PC-3 (cell line): Measurements from ENCODE around the gene FAXDC2. TPM values are rescaled to one million over a fixed set of nuclear protein-coding genes. Genes with fewer than 3 reads are reported as not detected.

Source experiments
- ATAC-seq: fragments of 200-7000 bp; cut with Tn5 transposase; 2 replicates; pipeline ENCODE4 v1.9.1; 2020; ENCODE audit warnings: mild to moderate bottlenecking, moderate library complexity
- BruUV-seq: library from RNA; stranded (reverse); fragments of 400-500 nt; replicated peaks from 2 replicates; lab custom pipeline; 2021; lab: Mats Ljungman, UMichigan
- CTCF ChIA-PET: fragments of 300-600 bp; sonication (Branson Sonifier 250); formaldehyde crosslinking; loops from one replicate; lab custom pipeline; 2022; ENCODE audit warnings: antibody characterized with exemption; lab: Charles Lee
- POLR2A ChIA-PET: fragments of 300-600 bp; sonication (Branson Sonifier 250); formaldehyde crosslinking; loops from one replicate; lab custom pipeline; 2022; ENCODE audit warnings: antibody characterized with exemption; ENCODE audit not compliant: unreplicated experiment; lab: Charles Lee
- DNase-seq: peaks from one replicate; pipeline ENCODE4 v3.0.0-alpha.2; 2015
- H2AFZ ChIP-seq: fragments of 300-600 bp; sonication (generic); 2 replicates; pipeline ENCODE4 v1.6.0; 2016; ENCODE audit warnings: antibody characterized with exemption, low read length
- H3F3A ChIP-seq: fragments of 300-600 bp; sonication (generic); one replicate; pipeline ENCODE4 v1.6.0; 2017; ENCODE audit warnings: antibody characterized with exemption, low read length, control low read depth, mild to moderate bottlenecking; ENCODE audit not compliant: unreplicated experiment
- H3K27ac ChIP-seq: fragments of 300-600 bp; sonication (generic); 2 replicates; pipeline ENCODE4 v1.5.1; 2016; ENCODE audit warnings: mild to moderate bottlenecking, low read length
- H3K27me3 ChIP-seq: fragments of 300-600 bp; sonication (generic); 2 replicates; pipeline ENCODE4 v1.6.1; 2016; ENCODE audit warnings: low read length, mixed read lengths
- H3K36me3 ChIP-seq: fragments of 300-600 bp; sonication (generic); 2 replicates; pipeline ENCODE4 v1.6.1; 2016; ENCODE audit warnings: low read depth, mixed run types, low read length, mixed read lengths
- H3K4me1 ChIP-seq: fragments of 300-600 bp; sonication (generic); 2 replicates; pipeline ENCODE4 v1.5.1; 2016; ENCODE audit warnings: low read length; ENCODE audit not compliant: insufficient read depth
- H3K4me2 ChIP-seq: fragments of 300-600 bp; sonication (generic); 2 replicates; pipeline ENCODE4 v1.6.0; 2016; ENCODE audit warnings: low read length
- H3K4me3 ChIP-seq: fragments of 300-600 bp; sonication (generic); 2 replicates; pipeline ENCODE4 v1.5.1; 2016; ENCODE audit warnings: mild to moderate bottlenecking, low read length, mixed read lengths
- H3K79me2 ChIP-seq: fragments of 300-600 bp; sonication (generic); 2 replicates; pipeline ENCODE4 v1.6.1; 2017; ENCODE audit warnings: low read length, mixed read lengths
- H3K9ac ChIP-seq: fragments of 300-600 bp; sonication (generic); 2 replicates; pipeline ENCODE4 v1.6.0; 2016; ENCODE audit warnings: mild to moderate bottlenecking, low read length
- H3K9me2 ChIP-seq: fragments of 300-600 bp; sonication (generic); replicated peaks from 2 replicates; pipeline ENCODE4 v1.6.1; 2016; ENCODE audit warnings: mixed run types, low read length, mixed read lengths
- H3K9me3 ChIP-seq: fragments of 300-600 bp; sonication (generic); 2 replicates; pipeline ENCODE4 v1.6.1; 2016; ENCODE audit warnings: low read length, mixed read lengths
- H4K20me1 ChIP-seq: fragments of 300-600 bp; sonication (generic); 2 replicates; pipeline ENCODE4 v1.6.1; 2016; ENCODE audit warnings: low read length, mixed read lengths
- CTCF ChIP-seq: fragments of 300-600 bp; sonication (generic); conservative IDR thresholded peaks from 2 replicates; pipeline ENCODE4 v1.5.1; 2017; ENCODE audit warnings: antibody characterized with exemption, low read depth, mild to moderate bottlenecking, low read length
- EZH2 ChIP-seq: fragments of 300-600 bp; sonication (generic); IDR thresholded peaks from one replicate; pipeline ENCODE4 v1.6.1; 2017; ENCODE audit warnings: antibody characterized with exemption, mild to moderate bottlenecking, low read length; ENCODE audit not compliant: unreplicated experiment
- EZH2phosphoT487 ChIP-seq: fragments of 300-600 bp; sonication (generic); IDR thresholded peaks from 2 replicates; pipeline ENCODE4 v1.6.1; 2018; ENCODE audit warnings: mild to moderate bottlenecking, antibody characterized with exemption, low read length, borderline replicate concordance
- intact Hi-C: fragments of 100-400 bp; cut with micrococcal nuclease; formaldehyde crosslinking; loops from 2 replicates; pipeline ENCODE4 v1.9.0; 2023
- total RNA-seq: library from RNA; depleted of rRNA; stranded (reverse); fragments of >200 nt; gene quantifications from 2 replicates; pipeline ENCODE4 v1.2.3, GENCODE V29; 2014

FAXDC2 gene
- total RNA-seq, 1 experiment from 2014 or later: not detected

GRCh38 chr5:154801083-154801482 lies 49.3 kb downstream of the FAXDC2 start:
- BruUV-seq: no TSS peak
- TF ChIP-seq EZH2phosphoT487 (no peak), CTCF (no peak)
- ATAC-seq (peak; percentile 51; the same call in 1 of the 2 replicates), DNase-seq (peak; percentile 27)
- no peak overlapping the region for H3K27ac ChIP-seq
- ChIA-PET POLR2A (no interaction called here), CTCF (no interaction called here)
- intact Hi-C loops: no loop called here
- H3K9me3 ChIP-seq: no peaks in the 10 kb centered on the region
- no peaks in the 10 kb centered on the region for H3K9me2 ChIP-seq
- no peaks in the 10 kb centered on the region for H3K27me3 ChIP-seq
- H3K4me2 ChIP-seq: no peak overlapping the region
- H2AFZ ChIP-seq: no peak overlapping the region
- H3K79me2 ChIP-seq: no peaks in the 10 kb centered on the region
- no peaks in the 10 kb centered on the region for H3F3A ChIP-seq
- H3K9ac ChIP-seq: no peak overlapping the region
- H3K4me1 ChIP-seq: no peaks in the 10 kb centered on the region
- peaks cover 72% of the 10 kb centered on the region for H3K36me3 ChIP-seq
- H4K20me1 ChIP-seq: no peaks in the 10 kb centered on the region
- H3K4me3 ChIP-seq: no peak overlapping the region

GRCh38 chr5:154800582-154800981 lies 49.8 kb downstream of the FAXDC2 start:
- no peaks in the 10 kb centered on the region for H3K9me3 ChIP-seq
- intact Hi-C loops: no loop called here
- POLR2A ChIA-PET: no interaction called here
- no peaks in the 10 kb centered on the region for H4K20me1 ChIP-seq
- no peaks in the 10 kb centered on the region for H3K27me3 ChIP-seq
- ATAC-seq: no peak
- no peaks in the 10 kb centered on the region for H3F3A ChIP-seq
- no peak overlapping the region for H3K4me3 ChIP-seq
- DNase-seq: no peak
- TF ChIP-seq EZH2: no peak
- TF ChIP-seq CTCF: no peak
- TF ChIP-seq EZH2phosphoT487: no peak
- no peaks in the 10 kb centered on the region for H3K4me1 ChIP-seq
- no peak overlapping the region for H2AFZ ChIP-seq
- no peaks in the 10 kb centered on the region for H3K9me2 ChIP-seq
- BruUV-seq: no TSS peak
- no peak overlapping the region for H3K9ac ChIP-seq
- no peak overlapping the region for H3K4me2 ChIP-seq
- H3K79me2 ChIP-seq: no peaks in the 10 kb centered on the region
- H3K36me3 ChIP-seq: peaks cover 72% of the 10 kb centered on the region
- CTCF ChIA-PET: no interaction called here
- H3K27ac ChIP-seq: no peak overlapping the region

GRCh38 chr5:154797762-154798161 lies 52.6 kb downstream of the FAXDC2 start:
- Histone ChIP-seq H3F3A (no peaks in the 10 kb centered on the region), H3K27ac (no peak overlapping the region), H3K4me3 (no peak overlapping the region), H3K9me2 (no peaks in the 10 kb centered on the region), H3K9ac (no peak overlapping the region), H3K4me1 (no peaks in the 10 kb centered on the region), H2AFZ (no peak overlapping the region), H3K9me3 (no peaks in the 10 kb centered on the region), H4K20me1 (no peaks in the 10 kb centered on the region), H3K36me3 (peaks cover 59% of the 10 kb centered on the region), H3K79me2 (no peaks in the 10 kb centered on the region), H3K4me2 (no peak overlapping the region), H3K27me3 (no peaks in the 10 kb centered on the region)
- no TSS peak for BruUV-seq
- no peak for TF ChIP-seq EZH2phosphoT487
- TF ChIP-seq CTCF: no peak
- no peak for TF ChIP-seq EZH2
- intact Hi-C loops: no loop called here
- ChIA-PET POLR2A (no interaction called here), CTCF (no interaction called here)
- ATAC-seq: no peak
- no peak for DNase-seq
